ENCODE measurements around the gene VMP1.

The VMP1 gene

DNA sequence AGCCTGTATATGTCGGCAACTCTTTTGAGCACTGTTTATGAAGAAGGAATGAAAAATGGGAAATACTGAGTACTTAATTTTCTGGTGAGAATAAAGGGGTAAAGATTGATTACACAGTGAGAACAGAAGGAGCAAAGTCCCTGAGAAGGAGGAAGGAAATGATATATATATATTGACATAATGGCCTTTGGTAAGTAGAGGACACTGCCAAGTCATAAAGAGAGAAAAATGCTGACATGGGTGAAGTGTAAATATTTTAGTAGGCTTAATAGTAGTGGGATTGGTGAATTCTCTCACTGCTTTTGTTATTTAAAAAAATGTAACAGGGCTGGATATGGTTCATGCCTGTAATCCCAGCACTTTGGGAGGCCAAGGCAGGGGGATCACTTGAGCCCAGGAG, 16.2 kb downstream of the VMP1 start:
- peaks cover 10% of the 10 kb centered on the region for H3K36me3 Mint-ChIP-seq (ENCODE audit: low read depth)
- no peaks in the 10 kb centered on the region for H3K9me3 Mint-ChIP-seq
- DNase-seq = no peak
- H3K27ac Mint-ChIP-seq = no peak overlapping the region
- no peak overlapping the region for H3K4me3 Mint-ChIP-seq
- no peaks in the 10 kb centered on the region for H3K27me3 Mint-ChIP-seq
- peaks cover 36% of the 10 kb centered on the region for H3K4me1 Mint-ChIP-seq (ENCODE audit: low read depth)

DNA sequence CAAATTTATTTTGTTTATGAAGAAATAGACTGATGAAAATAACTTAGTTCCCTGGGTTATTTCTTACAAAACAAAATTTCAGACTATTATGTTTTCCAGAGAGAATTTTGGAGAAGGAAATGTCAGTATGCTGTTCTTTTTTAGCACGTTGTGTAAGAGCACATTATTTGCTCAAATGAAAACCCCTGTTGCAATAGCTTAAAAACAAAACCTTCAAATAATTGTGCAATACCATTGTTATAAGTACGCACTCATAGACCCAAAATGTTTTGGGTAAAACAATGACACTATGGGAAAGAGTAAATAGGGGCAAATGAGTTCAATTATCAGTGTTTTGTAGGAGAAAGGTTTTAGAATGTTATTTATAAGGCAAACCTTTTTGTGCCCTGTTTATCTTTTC, 18.2 kb downstream of the VMP1 start:
- Mint-ChIP-seq H3K4me1 (ENCODE audit: low read depth) (peaks cover 41% of the 10 kb centered on the region), H3K4me3 (no peak overlapping the region), H3K36me3 (ENCODE audit: low read depth) (peaks cover 14% of the 10 kb centered on the region), H3K27ac (no peak overlapping the region), H3K9me3 (no peaks in the 10 kb centered on the region), H3K27me3 (no peaks in the 10 kb centered on the region)
- DNase-seq = no peak

DNA sequence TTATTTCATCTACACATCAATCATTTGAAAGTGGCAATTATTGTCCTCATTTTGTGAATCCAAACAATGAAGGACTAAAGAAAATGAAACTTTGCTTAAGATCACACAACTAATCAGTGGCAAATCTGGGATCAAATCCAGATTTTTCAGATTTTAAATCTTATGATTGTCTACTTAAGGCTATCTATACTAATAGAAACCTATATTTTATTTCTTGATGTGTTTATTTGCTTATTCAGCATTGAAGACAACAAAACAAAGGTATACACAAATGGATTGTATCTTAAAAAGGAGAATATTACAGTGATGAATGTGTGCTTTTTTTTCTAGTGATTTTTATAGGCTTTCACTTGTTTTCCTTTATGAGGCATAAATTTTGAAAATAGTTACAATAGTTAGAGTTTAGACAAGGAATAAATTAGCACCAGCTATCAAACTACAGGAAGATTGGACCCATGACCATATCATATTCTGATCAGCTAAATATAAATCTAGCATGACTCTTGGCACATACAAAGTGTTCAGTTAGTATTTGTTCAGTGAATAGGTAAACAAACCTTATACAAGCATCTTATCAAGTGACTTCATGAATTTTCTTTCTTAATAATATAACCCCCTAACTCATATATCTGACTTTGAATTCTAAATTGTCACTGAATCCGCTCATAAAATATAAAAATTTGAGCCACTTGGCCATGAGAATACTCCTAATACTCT, 20.5 kb downstream of the VMP1 start:
- H3K27me3 Mint-ChIP-seq = no peaks in the 10 kb centered on the region
- H3K4me1 Mint-ChIP-seq (ENCODE audit: low read depth) = peaks cover 35% of the 10 kb centered on the region
- no peak overlapping the region for H3K4me3 Mint-ChIP-seq
- DNase-seq = no peak
- H3K36me3 Mint-ChIP-seq (ENCODE audit: low read depth) = peaks cover 21% of the 10 kb centered on the region
- H3K27ac Mint-ChIP-seq = no peak overlapping the region
- H3K9me3 Mint-ChIP-seq = no peaks in the 10 kb centered on the region

DNA sequence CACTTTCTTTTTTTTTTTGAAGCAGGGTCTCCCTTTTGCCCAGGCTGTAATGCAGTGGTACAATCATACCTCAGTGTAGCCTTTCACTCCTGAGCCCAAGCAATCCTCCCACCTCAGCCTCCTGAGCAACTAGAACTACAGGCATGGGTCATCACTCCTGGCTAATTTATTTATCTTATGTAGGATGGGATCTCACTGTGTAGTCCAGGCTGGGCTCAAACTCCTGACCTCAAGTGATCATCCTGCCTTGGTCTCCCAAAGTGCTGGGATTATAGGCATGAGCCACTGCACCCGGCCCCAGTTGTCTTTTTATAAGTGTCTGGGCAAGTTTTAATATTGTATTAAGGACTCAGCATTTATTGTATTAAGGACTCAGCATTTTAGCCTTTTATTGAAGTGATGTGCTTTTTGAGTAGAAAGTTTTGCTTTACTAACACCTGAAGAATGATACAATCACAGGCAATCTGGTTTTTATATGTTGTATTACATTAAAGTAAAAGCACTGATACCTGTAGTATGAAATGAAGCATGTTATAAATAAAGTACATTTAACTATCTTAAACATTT, 22.9 kb downstream of the VMP1 start:
- no peak overlapping the region for H3K27ac Mint-ChIP-seq
- H3K9me3 Mint-ChIP-seq = no peaks in the 10 kb centered on the region
- H3K4me1 Mint-ChIP-seq (ENCODE audit: low read depth) = peaks cover 26% of the 10 kb centered on the region
- no peak overlapping the region for H3K4me3 Mint-ChIP-seq
- H3K36me3 Mint-ChIP-seq (ENCODE audit: low read depth) = peaks cover 38% of the 10 kb centered on the region
- H3K27me3 Mint-ChIP-seq = no peaks in the 10 kb centered on the region
- DNase-seq = no peak

DNA sequence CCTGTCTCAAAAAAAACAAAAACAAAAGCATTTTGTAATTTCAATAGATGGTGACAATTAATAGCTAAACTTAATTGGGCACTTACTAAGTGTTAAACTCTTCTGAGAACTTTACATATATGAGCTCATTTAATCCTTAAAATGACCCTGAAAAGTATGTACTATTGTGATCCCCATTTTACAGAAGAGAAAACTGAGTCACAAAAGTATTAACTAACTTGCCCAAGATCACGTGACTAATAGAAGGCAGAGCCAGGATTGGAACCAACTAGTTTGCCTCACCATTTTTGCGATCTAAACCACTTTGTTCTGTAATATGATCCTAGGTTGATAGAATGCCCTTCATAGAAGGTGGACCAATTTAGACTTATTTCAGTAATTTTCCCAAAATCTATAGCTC, 26.2 kb downstream of the VMP1 start:
- H3K9me3 Mint-ChIP-seq = no peaks in the 10 kb centered on the region

DNA sequence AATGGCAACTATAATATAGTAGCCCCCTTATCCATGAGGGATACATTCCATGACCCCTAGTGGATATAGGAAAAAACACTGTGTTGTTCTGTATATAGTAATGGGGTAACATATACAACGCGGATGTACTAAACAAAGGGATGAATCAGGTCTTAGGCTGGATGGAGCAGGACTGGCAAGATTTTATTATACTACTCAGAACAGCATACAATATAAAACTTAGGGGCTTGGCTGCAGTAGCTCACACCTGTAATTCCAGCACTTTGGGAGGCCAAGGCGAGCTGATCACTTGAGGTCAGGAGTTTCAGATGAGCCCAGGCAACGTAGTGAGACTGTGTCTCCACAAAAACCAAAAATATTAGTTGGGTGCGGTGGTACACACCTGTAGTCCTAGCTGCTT, 26.8 kb downstream of the VMP1 start:
- Mint-ChIP-seq H3K9me3 (no peaks in the 10 kb centered on the region), H3K36me3 (ENCODE audit: low read depth) (peaks cover 67% of the 10 kb centered on the region)

More for the DNA sequence above, 26.2 kb downstream of the VMP1 start:
- peaks cover 16% of the 10 kb centered on the region for H3K4me1 Mint-ChIP-seq (ENCODE audit: low read depth)
- H3K27ac Mint-ChIP-seq = no peak overlapping the region
- H3K4me3 Mint-ChIP-seq = no peak overlapping the region
- DNase-seq = no peak
- H3K27me3 Mint-ChIP-seq = no peaks in the 10 kb centered on the region
- peaks cover 63% of the 10 kb centered on the region for H3K36me3 Mint-ChIP-seq (ENCODE audit: low read depth)

DNA sequence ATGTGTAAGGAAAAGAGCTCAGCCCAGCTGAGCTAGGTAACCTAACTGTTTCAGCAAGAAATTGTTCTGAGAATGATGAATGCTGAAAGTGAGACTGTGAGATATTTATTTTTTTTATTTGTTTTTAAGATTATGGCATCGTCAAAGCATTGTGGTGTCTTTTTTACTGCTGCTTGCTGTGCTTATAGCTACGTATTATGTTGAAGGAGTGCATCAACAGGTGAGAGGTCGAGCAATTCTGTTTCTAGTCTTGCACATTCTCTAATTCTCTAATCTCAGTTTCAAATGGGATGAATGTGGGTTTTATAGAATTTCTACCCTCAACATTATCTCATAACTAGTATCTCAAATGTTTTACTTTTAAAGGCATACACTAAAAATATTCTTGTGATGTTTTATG, 29.9 kb downstream of the VMP1 start:
- Mint-ChIP-seq H3K4me3 (no peak overlapping the region), H3K27ac (no peak overlapping the region), H3K27me3 (no peaks in the 10 kb centered on the region), H3K4me1 (ENCODE audit: low read depth) (no peaks in the 10 kb centered on the region), H3K36me3 (ENCODE audit: low read depth) (peaks cover 80% of the 10 kb centered on the region), H3K9me3 (no peaks in the 10 kb centered on the region)
- DNase-seq = no peak

More for the DNA sequence above, 26.8 kb downstream of the VMP1 start:
- H3K27ac Mint-ChIP-seq = no peak overlapping the region
- peaks cover 12% of the 10 kb centered on the region for H3K4me1 Mint-ChIP-seq (ENCODE audit: low read depth)
- no peaks in the 10 kb centered on the region for H3K27me3 Mint-ChIP-seq
- DNase-seq = no peak
- no peak overlapping the region for H3K4me3 Mint-ChIP-seq

DNA sequence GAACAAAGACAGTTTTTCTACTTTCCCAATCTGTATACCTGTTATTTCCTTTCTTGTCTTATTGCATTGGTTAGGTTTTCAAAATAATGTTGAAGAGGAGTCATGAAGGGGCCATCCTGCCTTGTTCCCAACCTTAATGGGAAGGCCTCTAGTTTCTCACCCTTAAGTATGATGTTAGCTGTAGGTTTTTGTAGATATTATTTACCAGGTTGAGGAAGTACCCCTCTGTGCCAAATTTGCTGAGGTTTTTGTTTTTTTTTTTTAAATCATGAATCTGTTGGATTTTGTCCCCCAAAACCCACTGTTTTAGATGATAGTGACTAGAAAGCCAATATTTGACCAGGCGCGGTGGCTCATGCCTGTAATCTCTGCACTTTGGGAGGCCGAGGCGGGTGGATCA, 36.4 kb downstream of the VMP1 start:
- H3K27me3 Mint-ChIP-seq = no peaks in the 10 kb centered on the region
- H3K4me1 Mint-ChIP-seq (ENCODE audit: low read depth) = peaks cover 9% of the 10 kb centered on the region
- no peak overlapping the region for H3K27ac Mint-ChIP-seq
- peaks cover 57% of the 10 kb centered on the region for H3K36me3 Mint-ChIP-seq (ENCODE audit: low read depth)
- no peak for DNase-seq
- no peak overlapping the region for H3K4me3 Mint-ChIP-seq
- H3K9me3 Mint-ChIP-seq = no peaks in the 10 kb centered on the region

DNA sequence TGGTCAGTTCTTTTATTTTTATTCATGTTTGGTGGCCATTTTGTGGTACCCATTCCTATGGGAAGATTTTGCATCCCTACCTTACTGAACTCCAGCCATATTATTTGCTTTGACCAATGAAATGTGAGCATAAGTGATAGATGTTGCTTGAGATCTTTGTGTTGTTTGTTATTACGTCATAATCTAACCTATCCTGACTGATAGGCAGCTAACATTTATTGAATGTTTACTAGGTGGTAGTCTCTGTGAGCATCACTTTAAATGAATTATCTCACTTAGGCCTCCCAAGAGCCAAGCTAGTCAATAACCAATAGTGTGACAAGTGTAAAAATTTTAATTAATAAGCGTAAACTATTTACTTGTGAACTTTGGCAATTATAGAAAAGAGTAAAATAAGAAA, 37.6 kb downstream of the VMP1 start:
- DNase-seq = no peak
- Mint-ChIP-seq H3K4me1 (ENCODE audit: low read depth) (peaks cover 15% of the 10 kb centered on the region), H3K9me3 (no peaks in the 10 kb centered on the region), H3K27me3 (no peaks in the 10 kb centered on the region), H3K36me3 (ENCODE audit: low read depth) (peaks cover 50% of the 10 kb centered on the region), H3K4me3 (no peak overlapping the region), H3K27ac (no peak overlapping the region)

DNA sequence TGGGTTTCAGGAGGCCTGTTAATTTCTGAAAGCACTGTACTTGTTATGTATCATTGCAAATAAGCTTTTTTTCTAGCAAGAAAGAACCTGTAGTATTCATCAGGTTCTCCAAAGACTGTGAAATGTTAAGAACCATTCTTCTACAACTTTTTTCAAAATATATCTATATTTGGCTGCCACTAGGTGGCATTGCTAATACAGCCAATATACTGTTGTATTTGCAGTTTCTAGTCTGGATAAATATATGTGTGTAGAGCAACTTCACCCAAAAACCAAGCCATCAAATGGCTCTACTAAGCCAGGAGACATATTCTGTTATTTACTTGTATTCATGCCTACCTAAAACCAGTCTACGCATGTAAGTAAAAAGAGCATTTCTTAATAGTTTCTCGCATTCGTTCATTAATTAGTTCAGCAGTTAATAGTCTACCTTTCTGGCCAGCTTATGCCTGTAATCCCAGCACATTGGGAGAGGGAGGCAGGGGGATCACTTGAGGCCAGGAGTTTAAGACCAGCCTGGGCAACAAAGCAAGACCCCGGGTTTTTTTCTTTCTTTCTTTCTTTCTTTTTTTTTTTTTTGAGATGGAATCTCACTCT, 39.5 kb downstream of the VMP1 start:
- H3K4me3 Mint-ChIP-seq = no peak overlapping the region
- H3K36me3 Mint-ChIP-seq (ENCODE audit: low read depth) = peaks cover 43% of the 10 kb centered on the region
- H3K27ac Mint-ChIP-seq = peak overlapping the region; percentile 86
- H3K9me3 Mint-ChIP-seq = no peaks in the 10 kb centered on the region
- no peak for DNase-seq
- H3K4me1 Mint-ChIP-seq (ENCODE audit: low read depth) = peaks cover 27% of the 10 kb centered on the region
- no peaks in the 10 kb centered on the region for H3K27me3 Mint-ChIP-seq

DNA sequence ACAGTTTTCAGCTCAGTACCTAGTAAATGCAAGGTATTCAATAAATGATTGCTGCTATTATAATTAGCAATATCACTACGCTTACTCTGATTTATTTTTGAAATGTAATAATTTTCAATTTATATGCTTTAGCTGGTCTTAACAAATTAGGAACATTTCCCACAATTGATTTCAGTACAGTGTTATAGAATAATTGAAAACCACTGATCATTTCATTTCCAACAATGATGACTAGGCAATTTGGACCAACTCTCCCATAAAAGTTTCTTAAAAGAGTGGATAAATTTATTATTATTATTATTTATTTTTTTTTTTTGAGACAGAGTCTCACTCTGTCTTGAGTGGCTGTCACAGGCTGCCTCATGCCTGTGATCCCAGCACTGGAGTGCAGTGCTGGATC, 41.1 kb downstream of the VMP1 start:
- no peaks in the 10 kb centered on the region for H3K9me3 Mint-ChIP-seq

DNA sequence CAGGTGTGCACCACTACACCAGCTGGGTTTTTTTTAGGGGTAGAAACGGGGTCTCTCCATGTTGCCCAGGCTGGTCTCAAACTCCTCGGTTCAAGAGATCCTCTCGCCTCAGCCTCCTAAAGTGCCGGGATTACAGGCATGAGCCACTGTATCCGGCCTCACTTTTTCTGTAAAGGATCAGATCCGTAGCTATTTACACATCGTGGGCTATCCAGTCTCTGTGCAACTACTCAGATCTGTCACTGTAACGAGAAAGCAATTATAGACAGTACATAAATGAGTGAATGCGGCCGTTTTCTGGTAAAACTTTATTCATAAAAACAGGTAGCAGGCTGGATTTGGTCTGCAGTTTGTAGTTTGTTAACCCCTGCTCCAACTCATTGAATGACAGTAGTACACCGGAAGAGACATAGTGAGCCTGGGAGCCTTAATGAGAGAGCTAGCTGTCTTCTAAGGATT, 44.5 kb downstream of the VMP1 start:
- Mint-ChIP-seq H3K9me3 (no peaks in the 10 kb centered on the region), H3K4me3 (peak overlapping the region; percentile 67), H3K4me1 (ENCODE audit: low read depth) (peaks cover 69% of the 10 kb centered on the region), H3K27ac (peak overlapping the region; percentile 99), H3K36me3 (ENCODE audit: low read depth) (peaks cover 48% of the 10 kb centered on the region), H3K27me3 (no peaks in the 10 kb centered on the region)
- DNase-seq = peak; percentile 52

More for the DNA sequence above, 41.1 kb downstream of the VMP1 start:
- peaks cover 37% of the 10 kb centered on the region for H3K36me3 Mint-ChIP-seq (ENCODE audit: low read depth)
- no peak overlapping the region for H3K27ac Mint-ChIP-seq
- no peaks in the 10 kb centered on the region for H3K27me3 Mint-ChIP-seq
- H3K4me1 Mint-ChIP-seq (ENCODE audit: low read depth) = peaks cover 42% of the 10 kb centered on the region
- H3K4me3 Mint-ChIP-seq = no peak overlapping the region
- DNase-seq = no peak

DNA sequence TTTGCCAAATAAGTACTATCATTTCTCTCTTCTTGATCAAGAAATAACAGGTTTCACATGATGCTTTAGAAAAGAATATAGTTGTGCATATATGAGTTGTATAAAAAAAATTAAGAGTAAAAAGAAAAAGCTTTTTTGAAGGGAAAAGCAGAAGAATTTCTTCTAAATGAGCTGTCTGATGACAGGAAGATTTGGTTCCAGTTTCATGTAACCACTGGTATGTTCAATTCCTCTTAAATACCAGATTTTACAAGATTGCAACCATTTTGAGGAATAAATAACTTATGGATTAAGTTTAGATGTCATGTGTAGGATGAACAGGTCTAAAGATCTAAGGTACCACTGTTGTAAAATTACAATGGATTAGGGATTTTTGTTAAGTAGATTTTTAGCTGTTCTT, 45.0 kb downstream of the VMP1 start:
- H3K27ac Mint-ChIP-seq = peak overlapping the region; percentile 99
- H3K9me3 Mint-ChIP-seq = no peaks in the 10 kb centered on the region
- H3K27me3 Mint-ChIP-seq = no peaks in the 10 kb centered on the region
- peaks cover 69% of the 10 kb centered on the region for H3K4me1 Mint-ChIP-seq (ENCODE audit: low read depth)
- DNase-seq = no peak
- H3K4me3 Mint-ChIP-seq = peak overlapping the region; percentile 67
- peaks cover 51% of the 10 kb centered on the region for H3K36me3 Mint-ChIP-seq (ENCODE audit: low read depth)

DNA sequence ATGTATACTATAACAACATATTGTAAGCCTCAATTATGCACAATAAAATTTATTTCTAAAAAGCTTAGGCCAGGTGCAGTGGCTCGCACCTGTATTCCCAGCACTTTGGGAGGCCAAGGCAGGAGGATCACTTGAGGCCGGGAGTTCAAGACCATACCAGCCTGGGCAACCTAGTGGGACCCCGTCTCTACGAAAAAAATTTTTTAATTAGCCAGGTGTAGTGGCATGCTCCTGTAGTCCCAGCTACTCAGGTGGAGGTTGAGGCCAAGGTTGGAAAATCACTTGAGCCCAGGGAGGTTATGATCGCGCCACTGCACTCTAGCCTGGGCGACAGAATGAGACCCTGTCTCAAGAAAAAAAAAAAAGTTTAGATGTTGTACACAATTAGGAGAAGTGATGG, 45.5 kb downstream of the VMP1 start:
- Mint-ChIP-seq H3K4me1 (ENCODE audit: low read depth) (peaks cover 74% of the 10 kb centered on the region), H3K27ac (peak overlapping the region; percentile 99), H3K36me3 (ENCODE audit: low read depth) (peaks cover 55% of the 10 kb centered on the region), H3K9me3 (no peaks in the 10 kb centered on the region), H3K27me3 (no peaks in the 10 kb centered on the region), H3K4me3 (peak overlapping the region; percentile 67)
- no peak for DNase-seq
